ENCODE results near the gene LAMC1.

The LAMC1 gene

DNA sequence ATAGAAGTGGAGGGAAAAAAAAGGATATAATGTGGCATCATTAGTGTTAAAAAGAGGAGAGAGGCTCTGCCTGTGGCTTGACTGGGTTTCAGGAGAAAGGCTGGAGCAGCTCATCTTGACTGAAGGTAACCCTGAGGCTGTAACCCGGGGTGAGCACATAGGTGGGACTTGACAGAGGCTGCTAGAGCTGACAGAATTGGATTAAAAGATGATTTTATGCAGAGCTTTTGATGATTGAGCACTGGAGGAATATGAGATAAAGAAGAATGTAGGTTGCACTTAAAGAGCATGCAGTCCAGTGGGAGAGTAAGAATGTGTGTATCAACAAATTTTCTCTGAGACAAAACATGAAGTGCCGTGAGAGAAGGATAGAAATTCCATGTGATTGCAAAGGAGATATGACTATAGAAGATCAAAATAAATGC, 17.3 kb downstream of the LAMC1 start:
- in situ Hi-C loops (cut with HindIII; ENCODE audit: low sequenced_read_pairs) = no loop called here

DNA sequence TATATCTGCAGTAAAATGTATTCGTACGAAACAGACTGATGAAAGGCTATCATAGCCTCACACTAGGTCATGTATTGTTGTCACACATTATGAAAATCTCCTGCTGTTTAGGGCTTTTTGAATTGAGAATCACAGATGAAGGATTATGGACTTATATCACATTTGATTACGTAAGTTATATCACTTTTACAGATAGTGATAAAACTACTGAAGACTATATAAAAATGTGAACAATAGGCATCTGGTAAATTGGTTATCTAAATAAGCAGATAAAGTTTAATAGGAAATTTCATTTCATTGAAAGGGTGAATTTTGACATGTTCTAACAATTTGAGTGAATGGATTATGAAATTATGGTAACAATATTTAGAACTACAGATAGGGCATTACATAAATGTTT, 20.0 kb downstream of the LAMC1 start:
- in situ Hi-C loops (cut with HindIII; ENCODE audit: low sequenced_read_pairs) = no loop called here

DNA sequence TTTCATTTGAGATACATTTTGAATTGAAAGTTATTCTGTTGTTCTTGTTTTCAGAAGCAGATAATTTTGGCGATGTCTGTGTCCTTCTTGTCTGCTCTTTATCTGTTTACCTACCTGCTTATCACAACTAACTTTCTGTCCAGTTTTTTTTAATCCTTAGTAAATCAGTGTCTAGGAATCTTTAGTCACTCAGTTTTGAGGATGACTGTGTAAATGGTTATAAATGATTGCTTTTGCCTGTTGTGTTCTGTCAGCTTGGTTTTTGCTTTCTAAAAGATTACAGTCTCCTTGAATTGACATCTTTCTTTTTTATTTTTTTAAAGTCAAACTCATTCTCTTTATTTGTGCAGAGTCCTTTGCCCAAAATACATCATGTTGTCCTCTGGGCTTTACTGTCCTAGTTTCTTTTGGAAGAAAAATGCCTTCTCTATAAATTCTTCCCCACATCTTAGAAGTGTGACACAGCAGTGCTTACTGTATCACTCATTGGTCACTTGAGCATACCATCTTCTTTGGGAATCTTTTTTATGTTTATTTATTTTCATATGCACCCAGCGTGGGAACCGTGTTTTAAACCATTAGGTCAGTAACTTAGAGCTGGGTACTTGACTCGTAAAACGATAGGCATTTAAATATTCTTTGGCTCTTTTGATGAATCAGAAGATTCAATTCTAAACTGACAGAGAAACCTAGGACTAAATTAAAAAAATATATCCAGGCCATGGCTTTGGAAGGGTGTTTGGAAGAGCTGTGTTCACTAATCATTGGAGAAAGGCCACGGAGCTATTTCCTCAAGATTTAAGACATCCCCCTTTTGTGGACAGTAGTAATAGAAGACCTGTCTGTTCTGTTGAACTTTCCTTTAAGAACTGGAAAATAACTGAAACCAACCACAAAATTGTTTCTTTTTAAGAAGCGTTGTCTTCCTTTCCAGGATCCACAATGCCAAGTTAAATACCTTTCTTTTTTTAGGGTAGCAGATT, 20.9 kb downstream of the LAMC1 start:
- in situ Hi-C loops (cut with HindIII; ENCODE audit: low sequenced_read_pairs) = no loop called here

DNA sequence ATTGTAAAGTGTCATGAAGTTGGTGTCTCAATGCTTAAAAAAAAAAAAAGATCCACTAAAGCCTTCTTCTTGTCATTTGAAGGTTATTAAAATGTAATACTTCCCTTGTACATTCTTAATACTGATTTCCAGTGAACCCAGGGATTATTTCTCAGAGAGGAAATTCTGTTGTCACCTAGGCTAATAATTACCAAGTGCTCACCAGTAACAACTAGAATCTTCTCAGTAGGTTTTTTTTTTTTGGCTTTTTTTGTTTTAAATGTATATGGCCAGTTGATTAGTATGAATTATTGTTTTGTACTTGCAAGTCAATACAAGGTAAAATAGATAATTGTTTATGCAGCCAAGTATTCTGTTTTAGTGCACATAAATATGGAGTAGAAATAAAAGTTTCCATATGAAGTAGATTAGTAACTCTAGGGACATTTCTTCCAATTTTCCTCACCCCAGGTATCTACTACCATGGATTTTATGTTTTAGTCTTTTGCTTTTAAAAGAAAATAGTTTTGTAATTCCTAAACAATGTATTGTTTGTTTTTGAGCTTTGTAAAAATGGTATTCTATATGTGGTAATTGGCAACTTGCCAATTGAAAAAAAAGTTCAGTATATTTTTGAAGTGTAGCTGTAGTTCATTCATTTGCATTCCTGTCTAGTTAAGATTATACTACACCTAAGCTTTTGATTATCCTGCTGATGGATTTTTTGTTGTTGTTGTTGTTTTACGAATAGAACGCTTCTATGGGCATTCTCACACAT, 21.9 kb downstream of the LAMC1 start:
- in situ Hi-C loops (cut with HindIII; ENCODE audit: low sequenced_read_pairs) = no loop called here

DNA sequence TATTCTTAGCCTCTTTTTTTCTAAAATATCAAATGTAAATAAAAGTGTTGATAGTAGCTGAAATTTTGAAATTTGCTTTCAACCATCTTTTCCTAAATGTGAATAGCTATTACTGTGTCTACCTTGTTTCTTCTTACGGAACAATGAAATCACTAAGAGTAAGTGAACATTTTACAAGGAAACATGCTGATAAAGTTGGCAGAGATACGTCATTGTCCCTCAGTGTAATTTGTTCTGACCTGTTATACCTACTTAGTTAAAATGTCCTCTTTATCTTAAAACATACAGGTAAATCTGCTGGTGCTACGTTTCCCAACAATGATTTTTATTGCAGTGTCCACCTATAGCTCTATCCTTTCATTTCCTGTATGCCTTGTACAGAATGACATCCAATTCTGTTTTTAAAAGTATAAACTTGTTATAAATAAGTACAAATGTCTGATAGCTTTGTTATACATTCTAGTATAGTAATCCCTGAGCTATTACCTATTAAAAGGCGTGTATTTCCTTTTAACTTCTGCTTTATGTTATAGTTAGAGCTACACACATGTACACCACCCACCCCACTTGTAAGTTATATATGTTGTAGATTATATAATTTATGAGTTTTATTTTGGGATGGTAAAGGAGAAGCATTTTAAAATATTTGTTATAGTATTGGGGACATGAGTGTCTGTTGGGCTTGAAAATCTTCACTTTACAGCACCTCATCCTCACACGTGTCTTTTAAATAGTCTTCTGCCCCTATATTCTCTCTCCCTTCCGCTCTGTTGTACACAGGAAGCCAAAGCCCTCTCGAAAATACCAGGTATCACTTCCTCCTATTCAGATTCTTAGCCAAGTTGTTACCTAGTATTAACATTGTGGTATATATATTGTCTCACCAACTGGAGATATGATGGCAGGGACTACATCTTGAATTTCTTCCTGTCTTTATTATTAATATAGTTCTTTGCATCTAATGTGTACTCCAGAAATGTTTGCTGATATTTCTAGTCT, 25.2 kb downstream of the LAMC1 start:
- in situ Hi-C loops (cut with HindIII; ENCODE audit: low sequenced_read_pairs) = no loop called here

DNA sequence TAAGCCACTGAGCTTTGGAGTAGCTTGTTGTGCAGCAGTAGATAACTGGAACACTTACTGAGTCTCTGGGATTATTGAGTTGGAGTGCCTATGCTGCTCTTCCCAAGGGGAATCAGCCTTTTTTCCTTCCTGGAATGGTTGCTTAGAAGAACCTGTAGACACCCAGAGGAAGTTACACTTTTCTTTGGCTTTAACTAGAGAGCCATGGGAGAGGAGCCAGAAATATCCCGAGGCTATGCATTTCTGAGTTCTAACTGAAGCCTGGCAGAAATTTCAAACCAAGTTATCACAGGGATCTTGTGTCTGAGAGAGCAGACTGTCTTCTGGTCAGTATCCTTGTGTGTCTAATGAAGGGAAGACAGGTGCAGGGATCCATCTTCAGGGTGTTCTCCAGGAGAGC, 28.3 kb downstream of the LAMC1 start:
- in situ Hi-C loops (cut with HindIII; ENCODE audit: low sequenced_read_pairs) = no loop called here

DNA sequence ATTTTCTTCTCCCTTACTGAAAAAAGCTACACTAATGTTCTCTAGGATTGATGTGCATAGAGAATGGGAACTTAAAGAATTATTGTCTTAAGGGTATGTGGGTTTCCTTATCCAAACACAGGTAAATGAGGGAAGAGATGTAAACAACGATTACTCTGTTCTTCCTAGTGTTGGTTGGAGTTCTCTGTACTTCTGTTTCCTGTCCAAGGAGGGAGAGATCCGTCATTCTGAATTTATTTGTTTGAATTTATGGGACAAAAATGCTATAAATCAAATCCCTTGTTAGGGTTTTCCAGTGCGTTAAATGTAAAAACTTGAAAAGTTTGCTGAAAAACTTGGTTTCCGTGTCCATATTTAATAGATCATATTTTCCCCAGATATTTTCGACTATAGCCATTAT, 29.6 kb downstream of the LAMC1 start:
- in situ Hi-C loops (cut with HindIII; ENCODE audit: low sequenced_read_pairs) = no loop called here

DNA sequence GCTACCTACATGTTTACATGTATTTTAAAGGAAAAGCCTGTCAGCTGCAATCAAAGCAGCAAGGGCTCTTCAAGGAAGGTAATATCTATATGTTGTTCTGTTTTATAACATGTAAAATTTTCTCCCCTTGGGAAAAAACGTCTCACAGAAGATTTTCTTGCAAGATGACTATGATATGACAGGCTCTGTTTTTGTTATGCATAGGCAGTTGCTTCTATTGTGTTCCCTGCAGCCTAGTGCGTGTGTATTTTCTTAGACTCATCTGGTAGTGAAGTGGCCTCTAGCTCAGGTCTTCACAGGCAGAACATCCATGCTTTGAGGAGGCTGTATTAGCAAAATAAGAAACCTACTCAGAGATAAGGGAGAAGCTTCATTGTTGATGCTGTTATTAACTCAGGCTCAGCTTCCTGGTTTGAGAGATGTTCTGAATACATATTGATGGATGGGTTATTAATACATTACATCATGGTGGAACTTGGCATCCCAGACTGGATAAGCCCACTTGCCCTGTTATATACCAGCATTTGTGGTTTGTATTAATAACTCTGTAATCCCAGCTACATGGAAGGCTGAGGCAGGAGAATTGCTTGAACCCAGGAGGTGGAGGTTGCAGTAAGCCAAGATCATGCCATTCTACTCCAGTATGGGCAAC, 35.8 kb downstream of the LAMC1 start:
- in situ Hi-C loops (cut with HindIII; ENCODE audit: low sequenced_read_pairs) = no loop called here

DNA sequence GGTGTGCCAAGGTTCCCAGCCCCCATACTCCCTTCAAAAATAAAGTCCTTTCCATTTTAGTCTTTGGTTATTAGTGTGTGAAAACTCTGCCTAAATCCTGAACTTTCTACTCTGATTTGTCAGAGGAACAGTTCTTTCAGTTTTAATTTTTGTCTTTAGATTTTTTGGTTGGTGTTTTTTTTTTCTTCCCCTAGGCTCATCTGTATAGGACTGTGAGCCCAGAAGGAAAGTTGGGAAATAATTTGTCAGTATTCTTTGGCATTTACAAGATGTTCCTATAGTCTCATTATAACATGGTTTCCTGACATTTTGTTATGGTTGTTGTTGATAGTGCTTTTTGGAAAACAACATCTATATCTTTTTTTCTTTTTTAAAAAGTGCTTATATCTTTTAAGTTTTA, 38.0 kb downstream of the LAMC1 start:
- in situ Hi-C loops (cut with HindIII; ENCODE audit: low sequenced_read_pairs) = no loop called here

DNA sequence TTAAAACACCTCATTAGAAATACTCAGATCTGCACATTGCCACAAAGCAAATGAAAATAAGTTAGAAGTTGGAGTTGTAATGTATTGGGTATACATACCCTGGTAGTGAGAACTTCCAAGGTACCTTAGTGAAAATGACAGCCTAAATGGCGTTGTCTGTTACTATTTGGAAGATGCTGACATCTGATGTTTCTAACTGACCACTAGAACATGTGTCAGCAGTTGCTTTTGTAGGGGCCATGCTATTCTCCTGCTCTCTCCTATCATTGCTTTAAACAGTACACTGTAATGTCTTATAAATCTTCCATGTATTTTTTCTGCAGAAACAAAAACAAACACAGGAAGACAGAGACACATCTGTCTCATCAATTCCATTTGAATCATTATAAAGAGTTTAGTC, 40.1 kb downstream of the LAMC1 start:
- in situ Hi-C loops (cut with HindIII; ENCODE audit: low sequenced_read_pairs) = no loop called here

DNA sequence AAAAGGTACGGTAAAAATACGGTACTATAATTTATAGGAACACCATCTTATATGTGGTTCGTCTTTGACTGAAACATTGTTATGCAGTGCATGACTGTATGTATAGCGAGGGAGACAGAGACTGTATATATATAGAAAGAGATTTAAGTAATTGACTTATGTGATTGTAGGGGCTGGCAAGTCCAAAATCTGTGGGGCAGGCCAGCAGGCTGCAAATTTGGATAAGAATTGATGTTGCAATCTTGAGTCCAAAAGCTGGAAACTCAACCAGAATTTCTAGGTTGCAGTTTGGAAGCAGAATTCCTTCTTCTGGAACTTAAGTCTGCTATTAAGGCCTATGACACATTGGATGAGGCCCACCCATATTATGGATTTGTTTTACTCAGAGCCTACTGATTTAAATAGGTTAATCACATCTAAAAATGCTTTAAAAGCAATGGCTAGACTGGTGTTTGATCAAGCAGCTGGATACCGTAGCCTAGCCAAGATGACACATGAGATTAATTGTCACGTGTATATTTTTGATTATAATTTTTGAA, 42.0 kb downstream of the LAMC1 start:
- in situ Hi-C loops (cut with HindIII; ENCODE audit: low sequenced_read_pairs) = loop anchor here (5.0 kb wide), 2 partner anchors 33 to 98 kb away; no protein-coding TSS in a partner anchor

DNA sequence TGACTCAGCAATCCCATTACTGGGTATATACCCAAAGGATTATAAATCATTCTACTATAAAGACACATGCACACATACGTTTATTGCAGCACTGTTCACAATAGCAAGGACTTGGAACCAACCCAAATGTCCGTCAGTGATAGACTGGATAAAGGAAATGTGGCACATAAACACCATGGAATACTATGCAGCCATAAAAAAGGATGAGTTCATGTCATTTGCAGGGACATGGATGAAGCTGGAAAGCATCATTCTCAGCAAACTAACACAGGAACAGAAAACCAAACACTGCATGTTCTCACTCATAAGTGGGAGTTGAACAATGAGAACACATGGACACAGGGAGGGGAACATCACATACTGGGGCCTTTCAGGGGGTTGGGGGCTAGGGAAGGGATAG, 43.2 kb downstream of the LAMC1 start:
- in situ Hi-C loops (cut with HindIII; ENCODE audit: low sequenced_read_pairs) = loop anchor here (5.0 kb wide), 2 partner anchors 34 to 99 kb away; no protein-coding TSS in a partner anchor

DNA sequence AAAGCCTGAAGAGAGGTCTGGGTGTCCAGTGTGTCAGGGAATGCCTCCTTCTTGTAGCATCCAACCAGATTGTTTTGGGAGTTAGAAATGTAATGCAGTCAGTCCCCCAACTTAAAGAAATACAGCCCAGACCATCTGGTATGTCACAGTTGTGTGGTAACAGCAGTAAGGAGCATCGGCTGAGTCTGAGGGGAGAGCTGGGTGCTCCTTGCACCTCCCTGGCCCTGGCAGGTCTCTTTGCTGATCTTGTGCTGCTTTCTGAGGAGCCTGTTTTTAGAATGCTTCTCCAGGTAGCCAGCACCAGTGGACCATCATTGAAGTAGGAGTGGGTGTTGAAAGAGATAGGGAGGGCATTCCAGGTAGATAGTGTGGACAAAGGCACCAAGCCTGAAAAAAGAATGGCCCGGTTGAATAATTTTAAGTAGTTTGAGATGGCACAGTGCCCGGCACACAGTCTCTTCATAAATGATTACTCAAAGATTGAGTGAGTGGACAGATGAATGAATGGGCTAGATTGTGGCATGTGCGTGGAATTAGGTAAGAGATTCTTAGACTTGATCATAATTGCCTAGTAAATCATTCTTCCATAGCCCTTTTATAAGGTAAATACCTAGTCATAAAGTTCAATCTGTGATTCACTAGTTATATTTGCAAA, 46.5 kb downstream of the LAMC1 start:
- in situ Hi-C loops (cut with HindIII; ENCODE audit: low sequenced_read_pairs) = loop anchor here (5.0 kb wide), 3 partner anchors 37 to 102 kb away; no protein-coding TSS in a partner anchor

DNA sequence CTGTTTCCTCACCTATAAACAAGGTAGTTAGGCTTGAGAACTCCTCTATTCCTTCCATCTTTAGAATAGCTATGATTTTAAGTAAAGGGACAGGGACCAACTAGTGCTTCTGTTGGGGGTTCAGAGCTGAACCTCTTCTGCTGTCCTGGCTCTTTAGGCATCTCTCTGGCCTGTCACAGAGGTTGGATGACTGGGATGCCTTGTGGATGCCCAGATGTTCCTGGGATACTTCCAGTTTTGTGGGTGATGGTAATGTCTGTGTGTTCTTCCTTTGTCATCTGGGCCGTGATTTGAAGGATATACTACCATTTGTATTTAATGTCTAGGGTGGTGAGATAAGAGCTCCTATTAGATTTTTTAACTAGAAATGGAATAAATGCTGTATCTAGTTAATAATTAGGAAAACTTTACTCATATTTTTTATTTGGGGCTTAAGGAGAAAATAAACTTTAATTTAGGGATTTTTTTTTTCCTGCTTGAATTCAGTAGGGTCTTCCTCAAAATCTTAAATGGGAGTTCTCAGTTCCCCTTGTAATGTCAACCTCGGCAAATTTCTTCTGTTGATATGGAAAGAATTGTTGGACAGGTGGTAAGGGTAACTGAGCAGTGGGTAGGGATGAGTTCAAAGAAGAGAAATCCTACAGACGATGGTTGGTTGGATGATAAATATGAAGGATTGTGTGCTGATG, 47.2 kb downstream of the LAMC1 start:
- in situ Hi-C loops (cut with HindIII; ENCODE audit: low sequenced_read_pairs) = loop anchor here (5.0 kb wide), 1 partner anchor 37 kb away; no protein-coding TSS in a partner anchor

DNA sequence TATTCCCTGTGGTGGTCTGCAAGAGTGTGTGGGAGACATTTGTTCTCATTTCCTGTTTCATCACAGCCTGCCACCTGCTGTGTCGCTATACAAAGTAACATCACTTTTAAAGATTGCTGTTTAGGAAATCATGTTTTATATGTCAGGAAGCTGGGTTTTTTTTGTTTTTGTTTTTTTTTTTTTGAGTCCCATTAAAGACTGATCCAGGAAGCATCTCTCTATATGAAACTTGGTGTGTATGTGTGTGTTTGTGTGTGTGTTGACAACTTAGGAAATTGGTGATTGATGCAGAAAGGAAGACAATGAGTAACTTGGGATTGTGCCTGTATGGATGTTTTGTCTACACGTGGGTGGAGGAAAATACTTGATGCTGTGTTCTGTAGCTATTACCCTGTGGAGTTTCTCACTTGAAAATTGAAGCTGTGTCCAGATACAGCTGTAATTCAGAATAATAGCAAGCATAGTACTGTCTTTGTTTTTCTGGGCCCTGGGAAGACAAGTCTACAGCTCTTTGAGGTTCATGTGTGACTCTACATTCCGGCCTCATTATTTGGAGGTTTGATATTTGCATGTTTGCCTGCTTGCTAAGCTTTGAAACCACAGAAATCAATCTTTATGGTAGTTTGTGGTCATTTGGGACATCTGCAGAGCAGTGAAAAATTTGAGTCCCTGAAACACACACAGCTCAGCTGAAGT, 47.9 kb downstream of the LAMC1 start:
- in situ Hi-C loops (cut with HindIII; ENCODE audit: low sequenced_read_pairs) = loop anchor here (5.0 kb wide), 1 partner anchor 36 kb away; no protein-coding TSS in a partner anchor

DNA sequence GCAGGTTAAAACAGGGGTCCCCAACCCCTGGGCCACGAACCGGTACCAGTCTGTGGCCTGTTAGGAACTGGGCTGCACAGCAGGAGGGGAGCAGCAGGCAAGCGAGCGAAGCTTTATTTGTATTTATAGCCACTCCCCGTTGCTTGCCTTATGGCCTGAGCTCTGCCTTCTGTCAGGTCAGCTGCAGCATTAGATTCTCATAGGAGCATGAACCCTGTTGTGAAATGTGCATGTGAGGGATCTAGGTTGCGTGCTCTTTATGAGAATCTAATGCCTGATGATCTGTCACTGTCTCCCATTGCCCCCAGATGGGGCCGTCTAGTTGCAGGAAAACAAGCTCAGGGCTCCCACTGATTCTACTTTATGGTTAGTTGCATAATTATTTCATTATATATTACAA, 49.4 kb downstream of the LAMC1 start:
- in situ Hi-C loops (cut with HindIII; ENCODE audit: low sequenced_read_pairs) = loop anchor here (5.0 kb wide), 1 partner anchor 35 kb away; no protein-coding TSS in a partner anchor

DNA sequence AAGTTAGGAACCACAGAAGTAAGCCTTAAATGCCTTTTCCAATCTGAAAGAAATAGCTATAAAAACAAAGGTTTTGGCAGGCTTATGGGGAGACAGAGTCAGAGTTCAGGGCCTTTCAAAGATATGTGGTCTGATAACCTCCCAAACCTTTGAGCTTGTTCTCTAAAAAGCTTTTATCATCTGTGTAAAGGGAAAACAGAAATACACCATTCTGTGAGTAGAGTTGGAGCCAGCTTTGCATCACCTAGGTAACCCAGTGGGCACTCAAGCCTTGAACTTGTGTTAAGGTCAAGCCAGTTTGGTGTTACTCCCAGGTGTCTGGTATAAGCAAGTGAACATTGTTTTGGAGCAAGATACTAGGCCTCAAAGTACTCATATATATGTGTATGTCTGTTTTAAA, 50.1 kb downstream of the LAMC1 start:
- in situ Hi-C loops (cut with HindIII; ENCODE audit: low sequenced_read_pairs) = loop anchor here (5.0 kb wide), 1 partner anchor 34 kb away; no protein-coding TSS in a partner anchor

DNA sequence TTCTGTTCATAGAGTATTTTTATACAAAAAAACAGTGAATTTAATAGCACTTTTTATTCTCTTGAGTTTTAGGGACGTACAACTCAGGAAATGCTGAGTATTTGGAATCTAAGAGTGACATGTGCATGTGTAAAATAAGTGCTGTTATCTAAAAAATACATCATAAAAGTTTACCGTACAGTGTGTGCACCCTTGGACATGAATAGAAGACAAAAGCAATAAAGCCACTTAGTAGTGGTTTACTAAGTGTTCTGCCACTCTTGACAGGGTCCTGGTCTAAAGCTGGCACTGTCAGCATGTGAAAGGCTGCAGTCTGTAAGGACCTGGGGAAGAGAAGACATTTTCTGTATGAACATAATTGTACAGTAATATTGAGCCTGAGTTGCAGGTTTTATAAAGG, 51.0 kb downstream of the LAMC1 start:
- in situ Hi-C loops (cut with HindIII; ENCODE audit: low sequenced_read_pairs) = loop anchor here (5.0 kb wide), 1 partner anchor 33 kb away; no protein-coding TSS in a partner anchor

Measured in endothelial cell of hepatic sinusoid (primary cell).